ENCODE measurements around the gene PHPT1.

DNA sequence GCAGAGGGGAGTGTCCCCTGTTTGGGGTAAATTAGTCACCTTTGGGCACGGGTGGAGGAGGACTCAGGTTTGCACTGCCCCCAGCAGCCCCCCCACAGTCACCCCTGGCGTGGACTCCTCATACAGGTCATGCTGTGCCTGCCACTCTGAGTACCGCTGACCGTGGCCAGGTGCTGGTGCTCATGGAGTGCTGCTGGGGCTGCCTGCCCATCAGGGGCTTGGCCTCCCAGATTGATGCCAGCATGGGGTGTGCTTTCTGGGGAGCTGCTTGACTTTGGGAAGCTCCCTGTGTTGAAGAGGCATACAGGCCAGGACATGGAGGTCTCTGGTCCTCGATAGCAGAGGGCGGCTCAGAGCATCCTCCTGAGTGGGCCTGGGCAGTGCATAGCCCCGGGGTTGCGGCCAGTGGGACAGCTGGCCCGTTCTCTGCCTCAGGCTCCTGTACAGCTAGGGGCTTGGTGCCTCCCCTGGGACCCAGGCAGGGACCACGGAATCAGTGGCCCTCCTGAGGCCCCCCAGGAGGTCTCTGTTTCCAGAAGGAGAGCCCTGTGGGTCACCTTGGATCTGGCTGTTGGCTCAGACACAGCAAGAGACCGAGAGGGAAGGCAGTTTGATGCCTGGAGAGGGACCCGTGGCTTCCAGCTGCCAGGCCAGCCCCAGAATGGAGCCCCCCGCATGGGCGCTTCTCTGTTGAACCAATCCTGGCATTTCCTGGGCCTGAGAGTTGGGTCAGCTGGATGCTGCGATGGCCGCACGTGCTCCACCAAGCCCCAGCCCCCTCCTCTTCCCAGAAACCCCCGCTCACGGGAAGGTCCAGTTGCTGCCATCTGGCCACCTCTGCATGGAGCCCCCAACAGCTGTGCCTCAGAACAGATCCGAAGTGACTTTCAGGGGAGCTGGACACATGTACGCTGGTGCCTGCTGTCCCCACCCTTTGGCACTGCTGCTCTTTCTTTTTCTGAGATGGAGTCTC, 13.0 kb upstream of the PHPT1 start:
- TF ChIP-seq, protein P1, sequence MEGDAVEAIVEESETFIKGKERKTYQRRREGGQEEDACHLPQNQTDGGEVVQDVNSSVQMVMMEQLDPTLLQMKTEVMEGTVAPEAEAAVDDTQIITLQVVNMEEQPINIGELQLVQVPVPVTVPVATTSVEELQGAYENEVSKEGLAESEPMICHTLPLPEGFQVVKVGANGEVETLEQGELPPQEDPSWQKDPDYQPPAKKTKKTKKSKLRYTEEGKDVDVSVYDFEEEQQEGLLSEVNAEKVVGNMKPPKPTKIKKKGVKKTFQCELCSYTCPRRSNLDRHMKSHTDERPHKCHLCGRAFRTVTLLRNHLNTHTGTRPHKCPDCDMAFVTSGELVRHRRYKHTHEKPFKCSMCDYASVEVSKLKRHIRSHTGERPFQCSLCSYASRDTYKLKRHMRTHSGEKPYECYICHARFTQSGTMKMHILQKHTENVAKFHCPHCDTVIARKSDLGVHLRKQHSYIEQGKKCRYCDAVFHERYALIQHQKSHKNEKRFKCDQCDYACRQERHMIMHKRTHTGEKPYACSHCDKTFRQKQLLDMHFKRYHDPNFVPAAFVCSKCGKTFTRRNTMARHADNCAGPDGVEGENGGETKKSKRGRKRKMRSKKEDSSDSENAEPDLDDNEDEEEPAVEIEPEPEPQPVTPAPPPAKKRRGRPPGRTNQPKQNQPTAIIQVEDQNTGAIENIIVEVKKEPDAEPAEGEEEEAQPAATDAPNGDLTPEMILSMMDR (IDR thresholded peaks at IDR 0.05; ENCODE audit: poor library complexity): no peak
- TF ChIP-seq EZH2 (IDR thresholded peaks at IDR 0.05; ENCODE audit: borderline replicate concordance) (no peak), EZH2phosphoT487 (IDR thresholded peaks at IDR 0.05; ENCODE audit: low read depth, severe bottlenecking, unreplicated experiment) (no peak)

Measured in hepatocyte (in vitro differentiated cells).